Ectodermal cell (in vitro differentiated cells): ENCODE data around the gene FOXL3. TPM values are rescaled to one million over a fixed set of nuclear protein-coding genes. Genes with fewer than 3 reads are reported as not detected.
"Not testable (repeated sequence)": the region's sequence is repeated elsewhere in the genome, so short reads cannot be mapped to it uniquely, and the experiment has no call there.

Experiments used
- H3K27ac ChIP-seq: 2 replicates; pipeline ENCODE4 v1.7.0; 2013; ENCODE audit warnings: mild to moderate bottlenecking, low read depth, low read length; ENCODE audit not compliant: insufficient read depth, poor library complexity, severe bottlenecking
- H3K27me3 ChIP-seq: 2 replicates; pipeline ENCODE4 v1.7.0; 2013; ENCODE audit warnings: mild to moderate bottlenecking, low read length; ENCODE audit not compliant: insufficient read depth, control insufficient read depth, poor library complexity, severe bottlenecking
- H3K36me3 ChIP-seq: one replicate; pipeline ENCODE4 v1.7.0; 2013; ENCODE audit warnings: low read length; ENCODE audit not compliant: control insufficient read depth, insufficient read depth
- H3K4me1 ChIP-seq: one replicate; pipeline ENCODE4 v1.7.0; 2013; ENCODE audit warnings: low read length; ENCODE audit not compliant: control insufficient read depth, insufficient read depth
- H3K4me3 ChIP-seq: 2 replicates; pipeline ENCODE4 v1.7.0; 2013; ENCODE audit warnings: low read depth, low read length, control low read depth; ENCODE audit not compliant: insufficient read depth
- H3K9me3 ChIP-seq: 2 replicates; pipeline ENCODE4 v1.7.0; 2013; ENCODE audit warnings: mild to moderate bottlenecking, low read length, moderate library complexity; ENCODE audit not compliant: control insufficient read depth
- WGBS, 2 experiments: methylation state at CpG; one replicate each; pipeline ENCODE4 v1.1.7; 2013; ENCODE audit warnings: missing lambda C conversion rate in 2 of 2; 5-methylcytosine and 5-hydroxymethylcytosine counted together
- polyA plus RNA-seq, 4 experiments: library from polyadenylated mRNA; stranded (reverse); fragments of 50-300 nt; gene quantifications; one replicate each; pipeline ENCODE4 v1.2.3, GENCODE V29; 2013

Gene FOXL3
- not detected for polyA plus RNA-seq (2013, experiment 1 of 4)
- not detected for polyA plus RNA-seq (2013, experiment 2 of 4)
- polyA plus RNA-seq (2013, experiment 3 of 4): not detected
- not detected for polyA plus RNA-seq (2013, experiment 4 of 4)

- peaks cover 54% of the 10 kb centered on the region for H3K27me3 ChIP-seq
- no peaks in the 10 kb centered on the region for H3K9me3 ChIP-seq
- no peak within 1 kb of the TSS for H3K27ac ChIP-seq
- WGBS, 2 experiments: 75 to 78% methylated on average over 79 of the region's 79 CpGs
- no peak within 1 kb of the TSS for H3K4me3 ChIP-seq
- no peaks in the 10 kb centered on the region for H3K4me1 ChIP-seq
- no peaks in the 10 kb centered on the region for H3K36me3 ChIP-seq
Measured at GRCh38 chr7:289756-290553, at the start of gene FOXL3. FOXL3 (plus strand) TSS chr7:290170; CDS start chr7:290170, 0 bp downstream.

- WGBS, 2 experiments: 65 to 67% methylated on average over 16 of the region's 16 CpGs
- Histone ChIP-seq H3K4me1 (no peaks in the 10 kb centered on the region), H3K36me3 (no peaks in the 10 kb centered on the region), H3K4me3 (no peak overlapping the region), H3K27ac (no peak overlapping the region), H3K9me3 (no peaks in the 10 kb centered on the region), H3K27me3 (no peaks in the 10 kb centered on the region)
Measured at GRCh38 chr7:240887-241421, 49.0 kb upstream of the FOXL3 start.

GRCh38 chr7:241513-241912 is 48.5 kb upstream of the FOXL3 start:
- Histone ChIP-seq H3K4me1 (no peaks in the 10 kb centered on the region), H3K36me3 (no peaks in the 10 kb centered on the region), H3K9me3 (no peaks in the 10 kb centered on the region), H3K27ac (no peak overlapping the region), H3K27me3 (no peaks in the 10 kb centered on the region), H3K4me3 (no peak overlapping the region)
- 93 to 95% methylated on average over 13 of the region's 13 CpGs for WGBS, 2 experiments

GRCh38 chr7:242826-243579 is 47.0 kb upstream of the FOXL3 start:
- H3K9me3 ChIP-seq, H3K4me1 ChIP-seq, H3K4me3 ChIP-seq, H3K27ac ChIP-seq, H3K27me3 ChIP-seq, H3K36me3 ChIP-seq: not testable (repeated sequence)
- 82 to 96% methylated on average over 6 to 8 of the region's 21 CpGs for WGBS, 2 experiments

- H3K27me3 ChIP-seq, H3K4me3 ChIP-seq, H3K4me1 ChIP-seq, H3K27ac ChIP-seq, H3K9me3 ChIP-seq, H3K36me3 ChIP-seq: not testable (repeated sequence)
- 66 to 78% methylated on average over 5 to 6 of the region's 10 CpGs for WGBS, 2 experiments
Measured at GRCh38 chr7:243580-243978, 46.4 kb upstream of the FOXL3 start.

- 93 to 94% methylated on average over 22 of the region's 22 CpGs for WGBS, 2 experiments
- Histone ChIP-seq H3K4me1 (no peaks in the 10 kb centered on the region), H3K36me3 (no peaks in the 10 kb centered on the region), H3K9me3 (no peaks in the 10 kb centered on the region), H3K27me3 (no peaks in the 10 kb centered on the region), H3K27ac (no peak overlapping the region), H3K4me3 (no peak overlapping the region)
Measured at GRCh38 chr7:244974-245373, 45.0 kb upstream of the FOXL3 start.

- no peaks in the 10 kb centered on the region for H3K9me3 ChIP-seq
- no peaks in the 10 kb centered on the region for H3K36me3 ChIP-seq
- no peak overlapping the region for H3K27ac ChIP-seq
- WGBS, 2 experiments: 94 to 95% methylated on average over 36 of the region's 36 CpGs
- peaks cover 7% of the 10 kb centered on the region for H3K4me1 ChIP-seq
- H3K4me3 ChIP-seq: no peak overlapping the region
- H3K27me3 ChIP-seq: no peaks in the 10 kb centered on the region
Measured at GRCh38 chr7:245574-246295, 44.2 kb upstream of the FOXL3 start.

- Histone ChIP-seq H3K9me3 (no peaks in the 10 kb centered on the region), H3K4me1 (peaks cover 9% of the 10 kb centered on the region), H3K4me3 (no peak overlapping the region), H3K27ac (no peak overlapping the region), H3K27me3 (no peaks in the 10 kb centered on the region), H3K36me3 (no peaks in the 10 kb centered on the region)
- WGBS, 2 experiments: 86 to 87% methylated on average over 22 of the region's 22 CpGs
Measured at GRCh38 chr7:246451-246850, 43.5 kb upstream of the FOXL3 start.

GRCh38 chr7:247181-247580 is 42.8 kb upstream of the FOXL3 start:
- no peaks in the 10 kb centered on the region for H3K9me3 ChIP-seq
- H3K27ac ChIP-seq: no peak overlapping the region
- H3K4me3 ChIP-seq: no peak overlapping the region
- H3K36me3 ChIP-seq: no peaks in the 10 kb centered on the region
- 80 to 81% methylated on average over 12 of the region's 12 CpGs for WGBS, 2 experiments
- H3K27me3 ChIP-seq: no peaks in the 10 kb centered on the region
- H3K4me1 ChIP-seq: peaks cover 9% of the 10 kb centered on the region
